Hematopoietic multipotent progenitor cell treated with erythropoietin and hydrocortisone succinate and interleukin-3 and kit ligand, for 4 days (in vitro differentiated cells): ENCODE results near the gene GALNT17.

ENCODE experiments used
- DNase-seq: peaks from one replicate; pipeline ENCODE4 v3.0.0-alpha.2; 2015

GALNT17 gene

DNA sequence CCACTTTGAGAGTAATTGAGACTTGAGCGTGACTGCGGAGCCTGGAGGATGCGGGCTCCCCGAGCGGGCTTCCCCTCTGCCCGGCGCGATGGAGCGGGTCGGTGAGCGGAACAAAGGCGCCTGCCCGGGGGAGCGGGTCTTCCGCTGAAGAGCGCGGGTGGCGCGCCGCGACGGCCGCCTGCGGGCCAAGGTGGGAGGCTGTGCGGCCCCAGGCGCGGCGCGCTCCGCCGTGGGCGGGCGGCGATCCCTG, at the start of gene GALNT17:
TSS of gene GALNT17 (plus strand) at position 18 of the 250 bp plus-strand sequence.
- no peak for DNase-seq

GRCh38 chr7:71095266-71095860, 36.6 kb upstream of the GALNT17 start:
- no peak for DNase-seq

DNA sequence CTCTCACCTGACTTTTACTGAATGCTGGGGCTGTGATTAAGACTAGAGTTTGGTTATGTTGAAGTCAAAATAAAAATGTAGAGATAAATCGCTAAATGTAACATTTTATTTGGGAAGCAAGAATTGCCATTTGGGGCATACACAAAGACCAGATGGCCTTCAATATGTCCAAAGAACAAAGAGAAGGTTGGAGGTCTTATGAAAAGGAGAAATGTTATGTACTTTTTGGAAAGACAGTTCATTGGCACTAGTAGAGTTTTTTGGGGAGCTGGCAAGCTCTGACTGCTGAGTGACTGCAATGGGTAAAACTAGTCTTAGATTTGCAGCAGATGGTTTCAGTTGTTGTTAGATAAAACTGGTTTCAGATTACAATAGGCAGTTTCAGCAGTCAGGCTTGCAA, 35.6 kb upstream of the GALNT17 start:
- DNase-seq: no peak

- DNase-seq: no peak
Observed at GRCh38 chr7:71106226-71106625, 25.7 kb upstream of the GALNT17 start.

- no peak for DNase-seq
Observed at GRCh38 chr7:71112436-71112835, 19.5 kb upstream of the GALNT17 start.

GRCh38 chr7:71120096-71120495, 11.8 kb upstream of the GALNT17 start:
- no peak for DNase-seq

DNA sequence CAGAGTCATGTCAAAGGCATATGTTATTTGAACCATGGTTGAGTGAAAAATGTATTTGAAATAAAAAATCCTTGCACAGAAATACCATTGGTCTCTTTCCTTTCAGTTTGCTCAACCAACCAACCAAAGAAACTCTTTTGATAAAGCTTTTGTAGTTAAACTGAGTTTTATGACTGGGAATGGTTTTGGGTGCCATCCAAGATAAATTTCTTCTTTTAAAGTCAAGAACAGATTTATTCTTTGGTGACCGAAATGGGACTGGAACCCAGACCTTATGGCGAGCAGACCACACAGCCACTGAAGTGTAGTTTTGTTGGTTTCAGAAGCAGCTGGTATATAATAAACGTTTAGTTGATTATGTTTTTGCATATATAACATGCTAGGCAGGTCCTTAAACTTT, 2.8 kb upstream of the GALNT17 start:
- no peak for DNase-seq

GRCh38 chr7:71130031-71130679, 1.8 kb upstream of the GALNT17 start:
- no peak for DNase-seq

GRCh38 chr7:71131256-71132126, 453 bp upstream of the GALNT17 start:
- DNase-seq: peak; percentile 33

- peak; percentile 3 for DNase-seq
Observed at GRCh38 chr7:71132377-71133231, 660 bp downstream of the GALNT17 start.

DNA sequence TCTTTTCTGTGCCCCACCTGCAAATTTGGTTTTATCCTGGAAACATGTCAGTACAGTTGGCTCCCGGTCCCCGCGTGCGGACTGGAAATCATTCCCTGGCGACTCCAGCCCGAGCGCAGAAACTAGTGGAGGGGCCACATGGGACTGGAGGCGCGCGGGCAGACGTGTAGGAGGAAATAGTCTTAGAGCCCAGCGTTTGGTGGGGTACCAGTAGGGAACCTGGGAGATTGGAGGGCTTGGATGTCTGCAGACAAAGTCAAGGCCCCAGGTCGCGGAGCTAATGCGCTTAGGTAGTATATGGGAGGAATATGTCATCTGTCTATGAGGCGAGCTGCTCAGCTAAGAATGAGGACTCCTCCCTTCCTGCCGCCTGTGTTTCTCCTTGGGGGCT, 1.3 kb downstream of the GALNT17 start:
- DNase-seq: no peak

DNA sequence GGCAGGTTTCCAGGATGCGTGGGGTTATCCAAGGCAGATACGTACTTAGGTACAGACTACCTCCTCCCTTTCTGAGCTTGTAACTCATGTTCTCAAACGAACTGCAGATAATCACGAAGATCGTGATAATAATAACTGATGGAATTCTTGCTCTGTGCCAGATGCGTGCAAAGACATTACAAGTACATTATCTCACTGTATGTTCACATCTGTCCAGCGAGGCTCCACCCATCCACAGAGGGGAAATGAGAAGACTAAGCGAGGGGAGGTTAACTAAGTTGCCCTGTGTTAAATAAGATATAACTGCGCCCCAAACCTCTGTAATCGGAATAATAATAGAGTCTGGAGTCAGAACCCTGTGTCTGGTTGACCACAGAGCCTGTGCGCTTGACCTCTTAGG, 1.9 kb downstream of the GALNT17 start:
- DNase-seq: no peak

GRCh38 chr7:71135116-71135515, 3.2 kb downstream of the GALNT17 start:
- no peak for DNase-seq

DNA sequence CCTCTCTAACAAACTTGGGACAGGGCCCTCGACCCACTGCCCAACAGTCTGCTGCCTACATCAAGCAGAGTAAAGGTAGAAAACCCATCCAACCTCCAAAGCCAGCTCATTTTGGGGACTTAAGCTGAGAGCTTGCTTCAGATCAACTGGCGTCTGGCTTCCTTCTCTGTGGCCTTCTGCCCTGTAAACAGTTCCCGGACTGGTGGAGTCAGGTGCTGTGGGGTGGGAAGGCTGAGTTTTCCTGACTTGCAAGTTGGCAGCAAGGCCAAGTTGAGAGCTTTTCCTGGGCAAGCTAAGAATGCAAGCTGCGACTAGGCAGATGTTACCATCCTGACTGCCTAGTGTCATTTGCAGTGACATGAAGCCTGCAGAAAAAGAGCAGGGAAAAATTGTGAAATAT, 3.7 kb downstream of the GALNT17 start:
- DNase-seq: no peak

DNA sequence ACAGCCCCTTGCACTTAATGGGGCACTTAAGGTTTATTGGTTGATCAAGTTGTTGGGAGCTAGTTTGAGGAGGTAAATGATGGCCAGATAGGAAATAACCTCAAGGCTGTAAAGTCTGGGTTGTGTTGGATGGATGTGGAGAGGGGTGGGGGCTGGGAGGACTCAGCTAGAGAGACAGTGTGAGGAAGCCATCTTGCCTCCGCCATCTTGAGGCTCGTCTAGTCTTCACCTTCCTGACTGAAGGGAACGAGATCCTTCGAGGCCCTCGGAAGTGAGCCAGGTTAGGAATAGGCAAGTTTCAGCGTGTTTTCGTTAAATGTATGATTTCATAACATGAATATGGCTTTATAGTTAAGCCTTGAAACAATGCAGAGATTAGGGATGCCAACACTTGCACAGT, 5.5 kb downstream of the GALNT17 start:
- no peak for DNase-seq

DNA sequence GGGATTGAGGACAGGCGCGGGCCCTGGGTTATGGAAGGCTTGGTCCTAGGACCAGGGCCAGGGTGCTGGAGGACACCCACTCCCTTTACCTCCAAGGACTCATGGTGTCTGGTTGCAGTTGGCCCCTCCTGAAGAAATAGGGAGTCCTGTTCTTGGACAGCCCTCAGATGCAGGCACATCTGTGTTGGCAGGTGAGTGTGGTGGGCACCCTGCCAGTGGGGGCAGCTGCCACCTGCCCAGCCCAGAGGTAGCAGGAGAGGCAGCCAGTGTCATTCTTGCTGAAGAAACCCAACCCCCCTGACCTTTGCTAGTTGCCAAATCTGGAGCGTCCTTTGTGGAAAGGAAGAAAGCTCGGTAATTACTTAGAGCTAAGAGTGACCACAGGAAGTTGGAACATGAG, 8.3 kb downstream of the GALNT17 start:
- no peak for DNase-seq

DNA sequence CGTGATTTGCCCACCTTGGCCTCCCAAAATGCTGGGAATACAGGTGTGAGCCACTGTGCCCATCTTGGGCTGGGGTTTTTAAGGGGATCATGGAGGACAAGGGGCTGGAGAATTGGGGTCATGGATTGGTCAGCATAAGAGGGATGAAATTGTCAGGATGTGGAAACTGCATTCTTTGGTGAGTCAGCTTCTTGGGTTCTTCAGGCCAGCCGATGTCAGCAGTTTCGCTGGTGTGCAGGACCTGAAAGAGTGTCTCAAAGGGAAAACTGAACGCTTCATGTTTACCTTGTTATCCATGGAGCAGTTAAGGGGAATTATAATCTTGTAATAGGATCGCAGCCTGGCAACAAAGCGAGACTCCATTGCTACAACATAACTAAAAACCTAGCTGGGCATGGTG, 13.0 kb downstream of the GALNT17 start:
- DNase-seq: no peak

- no peak for DNase-seq
Observed at GRCh38 chr7:71145906-71146901, 14.3 kb downstream of the GALNT17 start.

GRCh38 chr7:71148098-71148497, 16.2 kb downstream of the GALNT17 start:
- DNase-seq: no peak

DNA sequence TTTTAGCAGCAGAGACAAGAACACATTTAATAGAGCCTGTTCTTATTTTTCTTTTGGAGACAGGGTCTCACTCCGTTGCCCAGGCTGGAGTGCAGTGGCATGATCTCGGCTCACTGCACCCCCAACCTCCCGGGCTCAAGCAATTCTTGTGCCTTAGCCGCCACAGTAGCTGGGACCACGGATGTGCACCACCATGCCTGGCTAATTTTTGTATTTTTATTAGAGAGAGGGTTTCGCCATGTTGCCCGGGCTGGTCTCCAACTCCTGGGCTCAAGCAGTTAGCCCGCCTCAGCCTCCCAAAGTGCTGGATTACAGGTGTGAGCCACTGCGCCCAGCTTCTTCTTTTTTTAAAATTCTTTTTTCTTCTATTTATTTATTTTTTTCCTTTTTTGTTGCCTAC, 23.3 kb downstream of the GALNT17 start:
- DNase-seq: no peak

DNA sequence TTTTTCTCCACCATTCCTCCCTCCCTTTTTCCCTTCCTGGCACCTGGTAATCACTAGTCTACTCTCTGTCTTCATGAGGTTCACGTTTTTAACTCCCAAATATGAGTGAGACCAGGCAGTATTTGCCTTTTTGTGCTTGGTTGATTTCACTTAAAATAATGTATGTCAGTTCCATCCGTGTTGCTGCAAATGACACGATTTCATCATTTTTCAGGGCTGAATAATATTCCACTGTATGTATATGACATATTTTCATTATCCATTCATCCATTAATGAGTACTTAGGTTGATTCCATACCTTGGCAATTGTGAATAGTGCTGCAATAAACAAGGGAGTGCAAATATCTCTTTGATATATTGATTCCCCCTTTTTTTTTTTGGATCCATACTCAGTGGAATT, 25.8 kb downstream of the GALNT17 start:
- no peak for DNase-seq

DNA sequence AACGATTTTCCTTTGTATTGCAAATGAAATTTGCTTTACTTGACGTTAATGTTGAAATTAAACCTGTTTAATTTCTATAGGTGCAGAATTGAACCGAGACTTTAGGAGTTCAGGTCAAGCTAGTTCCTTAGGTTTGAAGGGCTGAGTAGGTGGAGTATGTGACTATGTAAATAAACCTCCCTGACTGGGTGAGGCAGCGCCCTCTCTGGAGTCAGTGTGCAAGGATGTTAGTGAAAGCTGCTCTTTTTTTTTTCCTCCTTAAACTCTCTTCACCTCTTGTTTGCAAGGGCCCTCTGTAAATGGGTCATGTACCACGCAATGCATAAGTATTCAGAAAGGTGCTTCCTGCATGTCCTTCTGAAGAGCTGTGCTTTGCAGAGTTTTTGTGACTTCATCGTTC, 33.8 kb downstream of the GALNT17 start:
- DNase-seq: no peak
